BJ (cell line): ENCODE data around the gene RASEF. TPM values are rescaled to one million over a fixed set of nuclear protein-coding genes. Genes with fewer than 3 reads are reported as not detected.

ENCODE experiments used
- CTCF ChIA-PET: fragments of 350-600 bp; formaldehyde crosslinking; extraction: SDS; loops from one replicate; lab custom pipeline; 2021; ENCODE audit warnings: antibody characterized with exemption, inconsistent platforms; lab: Yijun Ruan, JAX
- POLR2A ChIA-PET: fragments of 300-600 bp; sonication (Branson Sonifier 250); formaldehyde crosslinking; extraction: SDS; loops from one replicate; lab custom pipeline; 2021; ENCODE audit warnings: antibody characterized with exemption; lab: Charles Lee
- DNase-seq: peaks from one replicate; pipeline ENCODE4 v3.0.0-alpha.2; 2011; ENCODE audit warnings: low read depth
- H3K27me3 ChIP-seq: 2 replicates; pipeline ENCODE4 v1.6.0; 2011; ENCODE audit warnings: low read length; ENCODE audit not compliant: control insufficient read depth, insufficient read depth
- H3K36me3 ChIP-seq: 2 replicates; pipeline ENCODE4 v1.5.1; 2011; ENCODE audit warnings: low read length; ENCODE audit not compliant: control insufficient read depth, insufficient read depth
- H3K4me3 ChIP-seq: 2 replicates; pipeline ENCODE4 v1.5.1; 2011; ENCODE audit warnings: low read depth, mild to moderate bottlenecking, control low read depth, low read length
- CTCF ChIP-seq: IDR thresholded peaks from 2 replicates; pipeline ENCODE4 v1.5.1; 2011; ENCODE audit warnings: low read depth, mild to moderate bottlenecking, control low read depth, inconsistent platforms, low read length, moderate library complexity; ENCODE audit not compliant: insufficient read depth
- polyA minus RNA-seq: library from RNA; depleted of rRNA, polyadenylated mRNA; stranded (reverse); fragments of >200 nt; gene quantifications from 2 replicates; pipeline ENCODE4 v1.2.3, GENCODE V29; 2011; rRNA and poly(A)+ RNA removed
- polyA plus RNA-seq: library from polyadenylated mRNA; depleted of rRNA; stranded (reverse); fragments of >200 nt; gene quantifications from 2 replicates; pipeline ENCODE4 v1.2.3, GENCODE V29; 2011; rRNA removed

Gene RASEF
- polyA plus RNA-seq = not detected in 2 replicates
- 0.10 TPM in 1 of 2 replicates, not detected in the other for polyA minus RNA-seq

- ChIA-PET CTCF (no interaction called here), POLR2A (no interaction called here)
- no peak for DNase-seq
- no peak for TF ChIP-seq CTCF
- Histone ChIP-seq H3K4me3 (peak within 1 kb of the TSS; percentile 34), H3K36me3 (no peaks in the 10 kb centered on the region), H3K27me3 (peaks cover 14% of the 10 kb centered on the region)
Measured at GRCh38 chr9:83062651-83063527, at the start of gene RASEF. Gene RASEF, minus strand, starts transcription at chr9:83063142. Its CDS starts 275 bp downstream, at chr9:83062867.

GRCh38 chr9:83111169-83111568, 48.2 kb upstream of the RASEF start:
- Histone ChIP-seq H3K4me3 (no peak overlapping the region), H3K27me3 (no peaks in the 10 kb centered on the region), H3K36me3 (no peaks in the 10 kb centered on the region)
- ChIA-PET CTCF (no interaction called here), POLR2A (no interaction called here)
- TF ChIP-seq CTCF = no peak
- DNase-seq = no peak

- no peak for DNase-seq
- Histone ChIP-seq H3K27me3 (no peaks in the 10 kb centered on the region), H3K4me3 (no peak overlapping the region), H3K36me3 (no peaks in the 10 kb centered on the region)
- ChIA-PET POLR2A (no interaction called here), CTCF (no interaction called here)
- no peak for TF ChIP-seq CTCF
Measured at GRCh38 chr9:83109296-83109695, 46.4 kb upstream of the RASEF start.

GRCh38 chr9:83108208-83108607, 45.3 kb upstream of the RASEF start:
- POLR2A ChIA-PET = no interaction called here
- no peaks in the 10 kb centered on the region for H3K27me3 ChIP-seq
- no peak for TF ChIP-seq CTCF
- no peak overlapping the region for H3K4me3 ChIP-seq
- H3K36me3 ChIP-seq = no peaks in the 10 kb centered on the region
- no peak for DNase-seq
- CTCF ChIA-PET = no interaction called here

GRCh38 chr9:83106772-83107171, 43.8 kb upstream of the RASEF start:
- ChIA-PET POLR2A (no interaction called here), CTCF (no interaction called here)
- no peak for TF ChIP-seq CTCF
- H3K27me3 ChIP-seq = no peaks in the 10 kb centered on the region
- H3K4me3 ChIP-seq = no peak overlapping the region
- no peak for DNase-seq
- no peaks in the 10 kb centered on the region for H3K36me3 ChIP-seq
